Uterus (tissue), 4 donors: ENCODE data around the gene PPP2CA. TPM values are rescaled to one million over a fixed set of nuclear protein-coding genes. Genes with fewer than 3 reads are reported as not detected.
A peak's percentile ranks its signal among the peaks of the same experiment; 100 is the strongest.

ENCODE experiments used
- DNase-seq, 2 donors: peaks; one replicate each; pipeline ENCODE4 v3.0.0-alpha.2; 2019 to 2020
- H3K27ac ChIP-seq, 2 donors: fragments of 200-600 bp; sonication (generic); 1 replicate in 1 of 2; 2 replicates in 1 of 2; pipeline ENCODE4 v1.5.1; 2016 to 2018
- H3K27me3 ChIP-seq, 2 donors: fragments of 200-600 bp; sonication (generic); one replicate each; pipeline ENCODE4 v1.5.1; 2018 to 2019; ENCODE audit warnings: control low read depth in 1 of 2
- H3K36me3 ChIP-seq, 2 donors: fragments of 200-600 bp; sonication (generic); one replicate each; pipeline ENCODE4 v1.5.1; 2019; ENCODE audit warnings: control low read depth in 1 of 2
- H3K4me1 ChIP-seq, 2 donors: fragments of 200-600 bp; sonication (generic); one replicate each; pipeline ENCODE4 v1.5.1; 2018 to 2019; ENCODE audit warnings: control low read depth in 1 of 2
- H3K4me3 ChIP-seq, 2 donors: fragments of 200-600 bp; sonication (generic); 1 replicate in 1 of 2; 2 replicates in 1 of 2; pipeline ENCODE4 v1.5.1; 2018 to 2019; ENCODE audit warnings: mild to moderate bottlenecking in 1 of 2
- H3K9me3 ChIP-seq, 2 donors: fragments of 200-600 bp; sonication (generic); one replicate each; pipeline ENCODE4 v1.5.1; 2019; ENCODE audit warnings: control low read depth in 1 of 2
- POLR2A ChIP-seq, 2 donors: fragments of 450-650 bp; IDR thresholded peaks; one replicate each; pipeline ENCODE4 v1.6.1; 2016; ENCODE audit warnings: antibody characterized with exemption in 2 of 2, mild to moderate bottlenecking in 1 of 2, moderate library complexity in 1 of 2
- intact Hi-C: fragments of 100-400 bp; cut with DNase I; formaldehyde crosslinking; loops from one replicate; pipeline ENCODE4 v1.15.1; 2023; ENCODE audit warnings: low total_unique reads
- total RNA-seq, 4 donors: library from RNA; depleted of rRNA in 3 of 4; stranded (reverse); fragments of >200 nt in 3 of 4; gene quantifications; one replicate each; pipeline versions ENCODE4 v1.1.0 to v1.2.4, GENCODE V29; 2014 to 2023
- TF ChIP-seq, protein P1 (sequence below), 4 experiments: fragments of 200-600 bp in 2 of 4; fragments of 450-650 bp in 2 of 4; sonication (generic) in 2 of 4; IDR thresholded peaks; one replicate each; pipeline ENCODE4 v1.5.1; 2016 to 2019; ENCODE audit warnings: antibody characterized with exemption in 4 of 4, mild to moderate bottlenecking in 2 of 4, moderate library complexity in 1 of 4
- donor health status: DM: yes; HTN: yes; CAD: no.

The PPP2CA gene
- total RNA-seq, 4 donors from 2014 or later = 114 to 437 (median 226) TPM

DNA sequence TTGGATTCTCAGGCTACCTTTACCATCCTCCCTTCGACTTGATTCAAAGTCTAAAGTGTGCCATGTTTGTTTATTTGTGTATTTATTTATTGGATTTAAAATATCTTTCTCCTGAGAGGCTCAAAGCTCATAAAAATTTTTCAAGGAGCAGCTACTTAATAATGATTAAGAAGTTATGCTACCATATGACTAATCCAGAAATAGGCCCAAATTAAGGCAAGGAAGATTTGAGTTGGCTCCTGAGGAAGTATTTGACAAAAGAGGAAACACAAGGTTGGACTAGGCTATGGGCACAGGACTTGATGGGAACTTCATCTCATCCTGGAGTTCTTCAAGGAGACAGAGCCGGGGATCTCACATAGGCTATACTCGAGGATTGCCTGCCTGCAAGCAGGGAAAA is 22.4 kb upstream of the PPP2CA start:
- Histone ChIP-seq H3K4me1 (peaks cover 0 to 11% of the 10 kb centered on the region in 2 donors), H3K4me3 (no peak overlapping the region), H3K36me3 (no peaks in the 10 kb centered on the region), H3K9me3 (no peaks in the 10 kb centered on the region), H3K27me3 (no peaks in the 10 kb centered on the region), H3K27ac (peak overlapping the region; percentile 78 to 82)
- intact Hi-C loops = no loop called here
- TF ChIP-seq, protein P1, sequence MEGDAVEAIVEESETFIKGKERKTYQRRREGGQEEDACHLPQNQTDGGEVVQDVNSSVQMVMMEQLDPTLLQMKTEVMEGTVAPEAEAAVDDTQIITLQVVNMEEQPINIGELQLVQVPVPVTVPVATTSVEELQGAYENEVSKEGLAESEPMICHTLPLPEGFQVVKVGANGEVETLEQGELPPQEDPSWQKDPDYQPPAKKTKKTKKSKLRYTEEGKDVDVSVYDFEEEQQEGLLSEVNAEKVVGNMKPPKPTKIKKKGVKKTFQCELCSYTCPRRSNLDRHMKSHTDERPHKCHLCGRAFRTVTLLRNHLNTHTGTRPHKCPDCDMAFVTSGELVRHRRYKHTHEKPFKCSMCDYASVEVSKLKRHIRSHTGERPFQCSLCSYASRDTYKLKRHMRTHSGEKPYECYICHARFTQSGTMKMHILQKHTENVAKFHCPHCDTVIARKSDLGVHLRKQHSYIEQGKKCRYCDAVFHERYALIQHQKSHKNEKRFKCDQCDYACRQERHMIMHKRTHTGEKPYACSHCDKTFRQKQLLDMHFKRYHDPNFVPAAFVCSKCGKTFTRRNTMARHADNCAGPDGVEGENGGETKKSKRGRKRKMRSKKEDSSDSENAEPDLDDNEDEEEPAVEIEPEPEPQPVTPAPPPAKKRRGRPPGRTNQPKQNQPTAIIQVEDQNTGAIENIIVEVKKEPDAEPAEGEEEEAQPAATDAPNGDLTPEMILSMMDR (IDR thresholded peaks at IDR 0.05) = no peak
- no peak for TF ChIP-seq POLR2A (IDR thresholded peaks at IDR 0.05)
- DNase-seq = no peak

DNA sequence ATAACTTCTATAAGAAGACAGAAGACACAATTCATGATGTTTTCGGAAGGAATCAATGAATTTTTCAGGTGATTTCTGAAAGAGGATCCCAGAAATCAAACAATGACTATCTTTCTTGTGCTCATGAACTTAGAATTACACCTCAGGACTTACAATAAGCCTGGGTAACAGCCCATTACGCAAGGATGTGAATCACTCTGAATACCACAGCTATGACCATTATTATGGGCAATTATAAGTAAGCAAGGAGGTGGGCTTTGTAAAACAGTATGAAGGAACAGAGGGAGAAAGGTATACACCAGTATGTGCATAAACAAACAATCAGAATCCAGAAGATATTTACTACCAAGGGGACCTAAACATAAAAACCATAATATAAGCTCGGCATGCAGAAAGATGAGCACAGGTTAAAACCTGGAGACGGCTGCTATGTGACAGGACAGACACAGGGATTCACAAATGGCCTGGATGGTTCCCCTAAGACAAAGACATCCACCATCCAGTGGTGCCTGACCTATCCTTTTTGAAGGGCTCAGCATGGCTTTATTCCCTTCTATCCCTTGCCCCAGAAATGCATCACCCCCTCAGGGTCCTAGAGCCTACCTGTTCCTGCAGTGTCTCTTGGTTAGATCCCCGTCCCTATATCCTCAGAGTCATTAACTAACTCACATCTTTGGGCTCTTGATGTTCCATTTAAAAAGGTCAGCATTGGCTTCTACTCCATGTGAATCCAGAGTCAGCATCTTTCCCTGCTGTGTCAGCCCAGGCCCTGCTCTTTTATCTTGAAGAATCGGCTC is 21.8 kb upstream of the PPP2CA start:
- DNase-seq = peak in 1 of 2 donors; percentile 71
- H3K27ac ChIP-seq = peak overlapping the region; percentile 78 to 82

DNA sequence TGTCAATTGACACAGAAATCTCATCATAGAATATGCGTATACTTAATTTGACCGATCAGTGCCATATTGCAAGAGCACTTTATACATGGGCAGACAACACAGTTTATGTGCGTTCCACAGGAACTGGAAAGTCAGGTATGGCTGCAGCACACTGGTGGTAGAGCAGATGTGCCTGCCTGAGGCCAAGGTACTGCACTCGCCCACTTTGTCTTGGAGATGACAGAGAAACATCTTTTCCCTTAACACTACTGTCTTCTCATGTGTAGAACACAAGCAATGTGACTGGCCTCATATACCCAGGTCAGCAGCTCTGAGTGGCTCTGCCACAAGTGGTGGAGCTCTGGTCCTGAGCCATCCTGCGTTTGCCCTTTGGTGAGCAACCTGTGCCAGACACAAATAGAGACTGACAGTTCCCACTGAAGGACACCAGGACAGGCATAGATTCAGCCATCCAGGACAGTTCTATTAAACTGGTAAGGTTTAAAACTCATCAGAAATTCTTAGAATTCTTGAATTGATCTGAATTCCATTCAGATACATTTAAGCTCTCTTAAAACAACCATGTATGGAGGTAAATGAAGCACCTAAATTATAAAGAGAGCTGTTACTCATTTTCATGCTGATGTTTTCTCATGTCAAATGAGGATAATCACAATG is 21.0 kb upstream of the PPP2CA start:
- Histone ChIP-seq H3K27ac (peak overlapping the region; percentile 78 to 82), H3K4me1 (peaks cover 0 to 15% of the 10 kb centered on the region in 2 donors), H3K36me3 (no peaks in the 10 kb centered on the region), H3K4me3 (no peak overlapping the region), H3K27me3 (no peaks in the 10 kb centered on the region), H3K9me3 (no peaks in the 10 kb centered on the region)
- DNase-seq = no peak
- TF ChIP-seq POLR2A (IDR thresholded peaks at IDR 0.05) = no peak
- TF ChIP-seq, protein P1 (IDR thresholded peaks at IDR 0.05) = no peak
- intact Hi-C loops = no loop called here

More for the DNA sequence above, 21.8 kb upstream of the PPP2CA start:
- Histone ChIP-seq H3K9me3 (no peaks in the 10 kb centered on the region), H3K36me3 (no peaks in the 10 kb centered on the region), H3K27me3 (no peaks in the 10 kb centered on the region), H3K4me1 (peaks cover 0 to 11% of the 10 kb centered on the region in 2 donors), H3K4me3 (no peak overlapping the region)
- TF ChIP-seq, protein P1 (IDR thresholded peaks at IDR 0.05) = no peak
- TF ChIP-seq POLR2A (IDR thresholded peaks at IDR 0.05) = no peak
- intact Hi-C loops = no loop called here

DNA sequence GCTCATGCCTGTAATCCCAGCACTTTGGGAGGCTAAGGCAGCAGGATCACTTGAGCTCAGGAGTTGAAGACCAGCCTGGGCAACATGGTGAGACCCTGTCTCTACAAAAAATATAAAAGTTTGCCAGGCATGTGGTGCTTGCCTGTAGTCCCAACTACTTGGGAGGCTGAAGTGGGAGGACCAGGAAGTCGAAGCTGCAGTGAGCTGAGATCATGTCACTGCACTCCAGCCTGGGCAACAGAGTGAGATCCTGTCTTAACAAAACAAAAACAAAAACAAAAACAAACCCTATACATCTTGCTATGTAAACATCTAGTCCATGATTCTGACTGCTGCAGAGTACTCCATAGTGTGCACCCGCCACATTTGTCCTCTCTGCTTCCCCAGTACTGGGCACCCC is 19.8 kb upstream of the PPP2CA start:
- H3K27ac ChIP-seq = peak overlapping the region; percentile 68 to 78
- no peaks in the 10 kb centered on the region for H3K36me3 ChIP-seq
- peaks cover 0 to 23% of the 10 kb centered on the region in 2 donors for H3K4me1 ChIP-seq
- no peak for DNase-seq
- intact Hi-C loops = no loop called here
- H3K27me3 ChIP-seq = no peaks in the 10 kb centered on the region
- no peaks in the 10 kb centered on the region for H3K9me3 ChIP-seq
- TF ChIP-seq POLR2A (IDR thresholded peaks at IDR 0.05) = no peak
- TF ChIP-seq, protein P1 (IDR thresholded peaks at IDR 0.05) = no peak
- no peak overlapping the region for H3K4me3 ChIP-seq

DNA sequence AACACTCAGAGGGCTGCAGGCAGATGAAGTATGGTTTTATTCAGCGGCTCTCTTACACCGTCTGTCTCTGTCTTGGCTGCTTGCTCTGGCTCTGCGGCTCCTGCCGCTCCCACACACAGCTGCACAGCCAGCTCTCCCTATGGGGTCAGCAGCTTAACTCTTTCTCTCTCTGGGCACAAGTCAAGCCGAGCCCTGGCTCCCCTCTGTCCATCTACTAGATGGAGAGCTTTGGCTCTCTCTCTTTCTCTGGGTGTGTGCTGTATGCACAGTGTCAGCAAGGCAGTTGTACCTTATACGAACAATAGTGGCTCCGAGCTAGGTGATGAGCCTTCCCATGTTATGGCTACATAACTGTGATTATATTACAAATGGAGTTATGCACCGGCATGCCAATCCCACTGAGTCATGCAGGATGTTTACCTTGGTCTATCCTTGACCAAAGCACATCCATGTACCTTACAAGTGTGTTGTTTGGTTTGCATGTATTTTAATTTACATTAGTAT is 19.3 kb upstream of the PPP2CA start:
- intact Hi-C loops = no loop called here
- peak overlapping the region; percentile 68 to 78 for H3K27ac ChIP-seq
- no peaks in the 10 kb centered on the region for H3K9me3 ChIP-seq
- H3K4me1 ChIP-seq = peaks cover 0 to 24% of the 10 kb centered on the region in 2 donors
- no peaks in the 10 kb centered on the region for H3K36me3 ChIP-seq
- TF ChIP-seq, protein P1 (IDR thresholded peaks at IDR 0.05) = no peak
- no peak for TF ChIP-seq POLR2A (IDR thresholded peaks at IDR 0.05)
- no peak overlapping the region for H3K4me3 ChIP-seq
- peak; percentile 67 to 71 for DNase-seq
- no peaks in the 10 kb centered on the region for H3K27me3 ChIP-seq
